HCT116 (cell line): ENCODE data around the gene RAB27A. TPM values are rescaled to one million over a fixed set of nuclear protein-coding genes. Genes with fewer than 3 reads are reported as not detected.

Experiments
- ATAC-seq: fragments of 200-7000 bp; cut with Tn5 transposase; 2 replicates; pipeline ENCODE4 v1.9.1; 2020; ENCODE audit warnings: mild to moderate bottlenecking, moderate library complexity
- BruUV-seq: library from RNA; stranded (reverse); fragments of 400-500 nt; replicated peaks from 2 replicates; lab custom pipeline; 2021; lab: Mats Ljungman, UMichigan
- CTCF ChIA-PET: fragments of 300-600 bp; sonication (Branson Sonifier 250); formaldehyde crosslinking; loops from one replicate; lab custom pipeline; 2021; ENCODE audit warnings: antibody characterized with exemption; lab: Charles Lee
- POLR2A ChIA-PET: fragments of 300-600, 350-600 bp; sonication (Branson Sonifier 250); formaldehyde crosslinking; loops from one replicate; lab custom pipeline; 2021; ENCODE audit warnings: antibody characterized with exemption; lab: Charles Lee
- RAD21 ChIA-PET, 2 experiments: fragments of 300-600 bp; sonication (Branson Sonifier 250); formaldehyde crosslinking; loops; one replicate each; lab custom pipeline; 2023; ENCODE audit warnings: low total read pairs in 2 of 2; ENCODE audit not compliant: uncharacterized antibody in 2 of 2, unreplicated experiment in 2 of 2, low non-redundant PET in 1 of 2; lab: Charles Lee
- DNase-seq: peaks from one replicate; pipeline ENCODE4 v3.0.0-alpha.2; 2010; ENCODE audit warnings: low read depth, low spot score
- H2AFZ ChIP-seq: fragments of 200-600 bp; shearing (Covaris generic), sonication (generic); 2 replicates; pipeline ENCODE4 v1.6.1; 2017; ENCODE audit warnings: low read depth, mixed run types, mixed read lengths, antibody characterized with exemption, low read length; ENCODE audit not compliant: poor library complexity, severe bottlenecking
- H3K27ac ChIP-seq: 2 replicates; pipeline ENCODE4 v1.5.1; 2012; ENCODE audit warnings: low read depth, low read length
- H3K27me3 ChIP-seq: fragments of 200-600 bp; sonication (generic); 2 replicates; pipeline ENCODE4 v1.6.1; 2016; ENCODE audit warnings: mixed run types, low read length, mixed read lengths; ENCODE audit not compliant: insufficient read depth
- H3K36me3 ChIP-seq, 2 experiments: fragments of 200-500 bp in 1 of 2; fragments of 200-600 bp in 1 of 2; sonication (Bioruptor generic) in 1 of 2; sonication (generic) in 1 of 2; 2 replicates each; pipeline versions ENCODE4 v1.5.1 to v1.6.1; 2014 to 2016; ENCODE audit warnings: low read length in 2 of 2, inconsistent platforms in 1 of 2, mixed read lengths in 1 of 2, mixed run types in 1 of 2; ENCODE audit not compliant: insufficient read depth in 2 of 2, control insufficient read depth in 1 of 2
- H3K4me1 ChIP-seq, 2 experiments: fragments of 200-600 bp in 1 of 2; sonication (generic) in 1 of 2; 2 replicates each; pipeline versions ENCODE4 v1.5.1 to v1.6.1; 2012 to 2017; ENCODE audit warnings: low read length in 2 of 2, inconsistent platforms in 1 of 2, mild to moderate bottlenecking in 1 of 2, mixed read lengths in 1 of 2, mixed run types in 1 of 2, moderate library complexity in 1 of 2; ENCODE audit not compliant: insufficient read depth in 2 of 2, control insufficient read depth in 1 of 2
- H3K4me2 ChIP-seq: fragments of 200-600 bp; sonication (generic); 2 replicates; pipeline ENCODE4 v1.6.1; 2017; ENCODE audit warnings: mixed run types, low read length, mixed read lengths
- H3K4me3 ChIP-seq, 2 experiments: fragments of 200-600 bp in 1 of 2; sonication (generic) in 1 of 2; replicated peaks in 1 of 2; 2 replicates each; pipeline ENCODE4 v1.5.1; 2011 to 2016; ENCODE audit warnings: low read length in 2 of 2, control low read depth in 1 of 2, low read depth in 1 of 2, mild to moderate bottlenecking in 1 of 2, mixed read lengths in 1 of 2, mixed run types in 1 of 2
- H3K79me2 ChIP-seq: fragments of 200-600 bp; sonication (generic); 2 replicates; pipeline ENCODE4 v1.6.1; 2017; ENCODE audit warnings: mild to moderate bottlenecking, mixed run types, low read length, moderate library complexity, mixed read lengths; ENCODE audit not compliant: insufficient read depth
- H3K9ac ChIP-seq: fragments of 200-600 bp; sonication (generic); 2 replicates; pipeline ENCODE4 v1.6.1; 2016; ENCODE audit warnings: low read length, mixed read lengths
- H3K9me2 ChIP-seq: fragments of 200-600 bp; sonication (generic), shearing (Covaris generic); 2 replicates; pipeline ENCODE4 v1.6.1; 2017; ENCODE audit warnings: mixed run types, mild to moderate bottlenecking, moderate library complexity; ENCODE audit not compliant: insufficient read depth
- H3K9me3 ChIP-seq, 2 experiments: fragments of 200-500 bp in 1 of 2; fragments of 200-600 bp in 1 of 2; sonication (Bioruptor generic) in 1 of 2; sonication (generic) in 1 of 2; 2 replicates each; pipeline ENCODE4 v1.6.1; 2014 to 2017; ENCODE audit warnings: low read length in 2 of 2, mixed read lengths in 2 of 2, inconsistent platforms in 1 of 2, low read depth in 1 of 2, mild to moderate bottlenecking in 1 of 2, mixed run types in 1 of 2, moderate library complexity in 1 of 2; ENCODE audit not compliant: control insufficient read depth in 1 of 2, insufficient read depth in 1 of 2
- H4K20me1 ChIP-seq: fragments of 200-600 bp; sonication (generic), shearing (Covaris generic); 2 replicates; pipeline ENCODE4 v1.6.1; 2017; ENCODE audit warnings: mixed run types, mild to moderate bottlenecking, moderate library complexity; ENCODE audit not compliant: insufficient read depth
- ATF3 ChIP-seq: IDR thresholded peaks from 2 replicates; pipeline ENCODE4 v1.6.1; 2012
- CBX3 ChIP-seq: IDR thresholded peaks from 2 replicates; pipeline ENCODE4 v1.6.1; 2012; ENCODE audit warnings: low read depth
- CTCF ChIP-seq, 3 experiments: fragments of 200-600 bp in 1 of 3; sonication (generic) in 1 of 3; IDR thresholded peaks in 2 of 3; conservative IDR thresholded peaks in 1 of 3; 2 replicates each; pipeline ENCODE4 v1.5.1; 2012 to 2017; ENCODE audit warnings: low read depth in 2 of 3, low read length in 2 of 3, antibody characterized with exemption in 1 of 3, borderline replicate concordance in 1 of 3, control low read depth in 1 of 3, mild to moderate bottlenecking in 1 of 3, mixed read lengths in 1 of 3, mixed run types in 1 of 3, moderate library complexity in 1 of 3; ENCODE audit not compliant: insufficient read depth in 1 of 3
- EZH2phosphoT487 ChIP-seq: fragments of 200-600 bp; IDR thresholded peaks from 2 replicates; pipeline ENCODE4 v1.6.1; 2018; ENCODE audit warnings: antibody characterized with exemption, borderline replicate concordance
- MAX ChIP-seq: IDR thresholded peaks from 2 replicates; pipeline ENCODE4 v1.6.1; 2012
- POLR2A ChIP-seq: IDR thresholded peaks from 2 replicates; pipeline ENCODE4 v1.7.0; 2011; ENCODE audit warnings: borderline replicate concordance; ENCODE audit not compliant: insufficient read depth, insufficient read length; ENCODE audit errors: extremely low read depth
- RAD21 ChIP-seq: IDR thresholded peaks from 2 replicates; pipeline ENCODE4 v1.6.1; 2012; ENCODE audit warnings: low read depth, mild to moderate bottlenecking
- ZBTB33 ChIP-seq: IDR thresholded peaks from 2 replicates; pipeline ENCODE4 v1.6.1; 2011; ENCODE audit warnings: mild to moderate bottlenecking, low read length, moderate library complexity; ENCODE audit not compliant: insufficient replicate concordance; ENCODE audit errors: extremely low read depth
- ZFX ChIP-seq: fragments of 450-650 bp; IDR thresholded peaks from 2 replicates; pipeline ENCODE4 v1.6.1; 2017
- intact Hi-C: fragments of 100-400 bp; cut with micrococcal nuclease; formaldehyde crosslinking; loops from 2 replicates; pipeline ENCODE4 v1.10.0; 2022
- total RNA-seq: library from RNA; stranded (reverse); gene quantifications from one replicate; pipeline ENCODE4 v1.2.1, GENCODE V29; 2021; ENCODE audit not compliant: unreplicated experiment

RAB27A gene
- total RNA-seq, 1 experiment from 2014 or later, result 8.8 TPM

GRCh38 chr15:55297315-55297714, 7.7 kb upstream of the RAB27A start (continued):
- TF ChIP-seq ZBTB33 (no peak), EZH2phosphoT487 (no peak), ZFX (no peak), CBX3 (no peak)

- no TSS peak for BruUV-seq
- Histone ChIP-seq H3K36me3 (no peaks in the 10 kb centered on the region), H3K9me3 (no peaks in the 10 kb centered on the region), H3K4me2 (peak overlapping the region; percentile 99), H2AFZ (peak overlapping the region; percentile 95), H4K20me1 (no peaks in the 10 kb centered on the region), H3K4me1 (peaks cover 3 to 14% of the 10 kb centered on the region in 2 experiments; a peak in 3 of 4 replicates), H3K9ac (peak overlapping the region; percentile 67), H3K27me3 (no peaks in the 10 kb centered on the region), H3K27ac (peak overlapping the region; percentile 58), H3K9me2 (no peaks in the 10 kb centered on the region), H3K79me2 (no peaks in the 10 kb centered on the region), H3K4me3 (peak overlapping the region; percentile 64 to 83)
- TF ChIP-seq MAX (peak; percentile 55), RAD21 (peak; percentile 88), POLR2A (no peak), CTCF (IDR thresholded peaks at IDR 0.05 in 2 of 3, conservative IDR thresholded peaks at IDR 0.05 in 1 of 3; ENCODE audit: borderline replicate concordance in 1 of 3, insufficient read depth in 1 of 3, low read depth in 2 of 3, low read length in 2 of 3) (peak; percentile 73 to 91 (median 89)), ATF3 (no peak)
- RAD21 ChIA-PET, result interaction anchor here (1.1 to 1.2 kb wide), 2 partner anchors 73 kb away, joined by 4 to 9 read pairs; no protein-coding TSS in a partner anchor
- peak; percentile 48 for DNase-seq
- POLR2A ChIA-PET, result no interaction called here
- intact Hi-C loops, result loop anchor here (1.0 kb wide), 1 partner anchor 73 kb away; no protein-coding TSS in a partner anchor
- CTCF ChIA-PET, result interaction anchor here (3.2 kb wide), 1 partner anchor 73 kb away, joined by 11 read pairs; no protein-coding TSS in a partner anchor
- peak; percentile 86 for ATAC-seq
Measured at GRCh38 chr15:55290528-55291057, 980 bp upstream of the RAB27A start.
